HFF-Myc (cell line): ENCODE data around the gene ZKSCAN2.
A peak's percentile ranks its signal among the peaks of the same experiment; 100 is the strongest.

Experiments
- DNase-seq: peaks from one replicate; pipeline ENCODE4 v3.0.0-alpha.2; 2011; ENCODE audit warnings: low read depth; ENCODE audit errors: extremely low read depth
- H3K4me3 ChIP-seq: replicated peaks from 2 replicates; pipeline ENCODE4 v1.5.1; 2011; ENCODE audit warnings: low read depth, mild to moderate bottlenecking, control low read depth, low read length
- TF ChIP-seq, protein P1 (sequence below): IDR thresholded peaks from 2 replicates; pipeline ENCODE4 v1.5.1; 2012; ENCODE audit warnings: mild to moderate bottlenecking, low read depth, low read length, control low read depth; ENCODE audit errors: missing control alignments

ZKSCAN2 gene

GRCh38 chr16:25279491-25279890 is 21.8 kb upstream of the ZKSCAN2 start:
- no peak for DNase-seq
- no peak overlapping the region for H3K4me3 ChIP-seq
- TF ChIP-seq, protein P1, sequence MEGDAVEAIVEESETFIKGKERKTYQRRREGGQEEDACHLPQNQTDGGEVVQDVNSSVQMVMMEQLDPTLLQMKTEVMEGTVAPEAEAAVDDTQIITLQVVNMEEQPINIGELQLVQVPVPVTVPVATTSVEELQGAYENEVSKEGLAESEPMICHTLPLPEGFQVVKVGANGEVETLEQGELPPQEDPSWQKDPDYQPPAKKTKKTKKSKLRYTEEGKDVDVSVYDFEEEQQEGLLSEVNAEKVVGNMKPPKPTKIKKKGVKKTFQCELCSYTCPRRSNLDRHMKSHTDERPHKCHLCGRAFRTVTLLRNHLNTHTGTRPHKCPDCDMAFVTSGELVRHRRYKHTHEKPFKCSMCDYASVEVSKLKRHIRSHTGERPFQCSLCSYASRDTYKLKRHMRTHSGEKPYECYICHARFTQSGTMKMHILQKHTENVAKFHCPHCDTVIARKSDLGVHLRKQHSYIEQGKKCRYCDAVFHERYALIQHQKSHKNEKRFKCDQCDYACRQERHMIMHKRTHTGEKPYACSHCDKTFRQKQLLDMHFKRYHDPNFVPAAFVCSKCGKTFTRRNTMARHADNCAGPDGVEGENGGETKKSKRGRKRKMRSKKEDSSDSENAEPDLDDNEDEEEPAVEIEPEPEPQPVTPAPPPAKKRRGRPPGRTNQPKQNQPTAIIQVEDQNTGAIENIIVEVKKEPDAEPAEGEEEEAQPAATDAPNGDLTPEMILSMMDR = no peak

GRCh38 chr16:25271421-25271820 is 13.8 kb upstream of the ZKSCAN2 start:
- H3K4me3 ChIP-seq = no peak overlapping the region
- DNase-seq = no peak
- TF ChIP-seq, protein P1 = no peak

DNA sequence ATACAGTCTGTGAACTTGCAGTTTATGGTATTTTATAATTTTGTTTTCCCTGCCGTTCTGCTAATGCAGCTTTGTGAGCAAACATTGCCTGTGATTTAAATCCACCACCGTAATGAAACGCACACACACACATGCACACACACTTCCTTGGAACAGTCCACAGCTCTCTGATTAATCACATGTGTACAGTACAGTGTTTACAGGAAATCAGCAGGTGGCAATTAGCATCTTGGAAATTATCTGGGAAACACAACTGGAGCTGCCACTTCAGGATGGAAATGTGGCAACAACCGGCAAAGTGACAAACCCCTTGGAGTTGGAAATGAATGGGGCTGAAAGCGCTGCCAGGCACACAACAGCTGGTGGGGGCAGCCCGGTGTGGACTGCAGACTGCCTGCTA is 12.9 kb upstream of the ZKSCAN2 start:
- TF ChIP-seq, protein P1 = no peak
- no peak overlapping the region for H3K4me3 ChIP-seq
- peak; percentile 20 for DNase-seq

GRCh38 chr16:25269879-25270278 is 12.2 kb upstream of the ZKSCAN2 start:
- TF ChIP-seq, protein P1 = no peak
- no peak for DNase-seq
- no peak overlapping the region for H3K4me3 ChIP-seq

DNA sequence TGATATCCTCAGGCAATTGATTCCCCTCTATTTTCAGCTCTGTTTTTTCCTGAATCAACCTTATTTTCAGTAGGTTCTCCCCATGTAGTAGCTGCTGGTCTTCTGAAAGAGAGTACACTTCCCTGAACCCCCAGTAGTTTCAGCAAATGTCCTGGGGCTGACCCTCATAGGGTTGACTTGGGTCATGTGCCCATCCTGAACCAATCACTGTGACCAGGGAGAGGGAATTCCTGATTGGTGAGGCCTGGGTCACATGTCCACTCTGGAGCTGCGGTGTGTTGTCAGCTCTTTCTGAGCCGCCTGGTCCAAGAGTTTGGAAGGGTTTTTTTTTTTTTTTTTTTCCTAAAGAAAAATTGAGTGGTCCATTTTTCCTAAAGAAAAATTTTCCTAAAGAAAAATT is 8.3 kb upstream of the ZKSCAN2 start:
- no peak for DNase-seq
- TF ChIP-seq, protein P1 = no peak
- H3K4me3 ChIP-seq = no peak overlapping the region

DNA sequence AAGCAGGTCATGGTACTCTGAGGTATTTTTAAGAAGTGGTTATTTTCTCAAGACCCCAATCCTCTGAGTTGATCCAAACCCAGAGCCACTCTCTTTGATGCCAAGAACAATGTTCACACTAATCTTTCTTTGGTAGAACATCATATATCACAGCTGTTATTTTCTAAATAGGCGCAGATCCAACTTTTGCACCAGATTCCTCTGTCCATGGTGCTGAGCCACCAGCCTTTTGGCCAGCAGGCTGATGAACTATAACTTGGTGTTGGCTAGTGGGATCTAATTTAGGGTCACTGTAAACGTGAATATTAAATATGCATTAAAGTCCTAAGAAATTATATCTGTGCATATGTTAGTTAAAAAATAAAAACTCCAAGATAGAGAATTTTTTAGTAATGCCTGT is 7.0 kb upstream of the ZKSCAN2 start:
- no peak overlapping the region for H3K4me3 ChIP-seq
- TF ChIP-seq, protein P1 = no peak
- DNase-seq = no peak

DNA sequence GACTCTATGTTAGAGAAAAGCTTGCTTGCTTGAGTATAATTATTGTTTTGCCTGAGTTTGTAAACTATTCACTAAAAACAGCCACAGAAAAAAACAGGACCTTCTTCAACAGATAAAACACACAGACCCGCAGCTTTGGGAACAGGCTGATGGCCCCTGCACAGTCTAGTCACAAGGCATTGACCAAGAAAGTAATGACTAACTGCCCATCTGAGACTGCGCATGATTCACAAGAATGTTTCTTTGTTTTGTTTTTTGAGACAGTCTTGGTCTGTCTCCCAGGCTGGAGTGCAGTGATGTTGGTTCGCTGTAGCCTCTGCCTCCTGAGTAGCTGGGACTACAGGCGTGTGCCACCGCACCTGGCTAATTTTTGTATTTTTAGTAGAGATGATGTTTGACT is 2.8 kb upstream of the ZKSCAN2 start:
- DNase-seq = no peak
- TF ChIP-seq, protein P1 = no peak
- H3K4me3 ChIP-seq = no peak overlapping the region
